ENCODE measurements around the gene FAM227B. TPM values are rescaled to one million over a fixed set of nuclear protein-coding genes. Genes with fewer than 3 reads are reported as not detected.
"Not testable (repeated sequence)": the region's sequence is repeated elsewhere in the genome, so short reads cannot be mapped to it uniquely, and the experiment has no call there.

FAM227B gene
- total RNA-seq, 1 donor from 2014 or later, result 6.0 TPM

DNA sequence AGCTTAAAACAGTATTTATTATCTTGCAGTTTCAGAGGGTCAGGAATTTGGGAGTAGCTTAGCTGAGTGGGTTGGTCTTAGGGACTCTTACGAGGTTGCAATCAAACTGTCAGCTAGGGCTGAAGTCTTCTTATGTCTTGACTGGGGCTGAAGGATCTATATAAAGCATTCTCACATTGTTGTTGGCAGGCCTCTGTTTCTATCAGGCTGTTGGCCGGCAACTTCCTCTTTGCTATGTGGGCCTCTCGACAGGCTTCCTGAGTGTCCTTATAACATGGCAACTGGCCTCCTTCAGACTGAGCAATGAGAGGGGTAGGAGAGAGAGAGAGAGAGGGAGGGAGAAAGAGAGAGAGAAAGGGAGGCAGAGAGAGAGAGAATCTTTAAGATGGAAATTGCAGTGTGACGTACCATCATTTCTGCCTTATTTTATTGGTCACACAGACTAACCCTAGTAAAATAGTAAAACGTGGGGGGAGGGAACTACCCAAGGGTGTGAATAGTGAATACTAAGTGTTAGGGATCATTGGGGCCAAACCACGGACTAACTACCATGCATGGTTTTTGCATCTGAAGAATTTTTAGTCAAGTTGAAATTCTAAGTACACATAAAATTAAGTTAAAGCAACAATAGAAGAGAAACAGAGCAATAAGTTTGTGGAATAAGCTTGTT is 181.5 kb downstream of the FAM227B start:
- no peak for DNase-seq (ENCODE audit: low spot score)

DNA sequence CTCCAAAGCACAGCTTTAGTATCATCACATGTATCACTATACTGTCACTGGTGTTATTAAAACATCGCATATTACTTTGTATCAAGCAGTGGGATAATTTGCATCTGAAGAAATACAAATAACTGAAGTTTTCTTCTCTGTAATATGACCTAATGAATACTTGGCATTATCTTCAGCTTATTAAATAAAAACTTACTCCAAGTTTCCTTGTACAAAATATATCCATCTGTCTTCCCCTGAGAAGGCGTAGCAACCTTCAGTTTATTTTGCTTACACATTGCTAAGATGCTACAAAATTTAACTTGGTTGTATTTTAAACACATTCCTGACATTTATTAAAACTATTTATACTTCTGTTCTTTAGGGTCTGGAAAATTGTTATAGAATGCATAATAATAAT is 183.9 kb downstream of the FAM227B start:
- no peak for DNase-seq (ENCODE audit: low spot score)

DNA sequence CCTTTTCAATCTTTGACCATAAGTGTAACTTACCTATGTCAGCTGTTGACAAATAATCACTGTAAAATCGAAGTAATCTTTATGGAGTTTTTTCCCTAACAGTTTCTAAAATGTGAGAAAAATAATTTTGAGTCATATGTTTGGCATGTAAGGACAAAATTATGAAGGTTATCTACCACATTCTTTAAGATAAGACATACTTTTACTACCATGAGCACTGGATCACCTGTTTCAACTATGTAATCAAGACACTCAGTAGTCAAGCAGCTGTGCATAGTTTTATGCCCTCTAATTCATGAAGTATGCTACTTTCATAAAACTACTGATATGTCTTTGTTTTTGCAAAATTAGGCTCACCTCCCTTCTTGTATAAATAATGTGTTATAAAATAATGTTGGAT is 185.4 kb downstream of the FAM227B start:
- DNase-seq (ENCODE audit: low spot score), result no peak

DNA sequence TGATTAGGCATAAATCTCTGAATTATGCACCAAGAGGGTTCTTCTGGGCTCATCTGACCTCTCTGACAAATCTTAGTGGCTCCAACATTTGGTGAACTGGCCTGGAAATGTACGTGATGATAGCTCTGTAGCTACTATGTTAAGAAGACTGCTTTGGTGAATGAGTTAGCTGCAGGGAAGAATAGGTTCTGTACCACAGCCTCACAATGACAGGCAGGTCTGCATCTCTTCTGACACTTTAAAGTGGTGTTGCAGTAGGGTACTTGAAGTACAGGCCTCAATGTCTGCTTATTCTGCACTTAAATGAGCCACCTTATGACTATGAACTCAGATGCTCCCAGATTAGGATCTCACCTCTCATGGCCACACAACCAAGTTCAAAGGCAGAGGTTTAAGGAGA is 190.6 kb downstream of the FAM227B start:
- DNase-seq (ENCODE audit: low spot score), result no peak

DNA sequence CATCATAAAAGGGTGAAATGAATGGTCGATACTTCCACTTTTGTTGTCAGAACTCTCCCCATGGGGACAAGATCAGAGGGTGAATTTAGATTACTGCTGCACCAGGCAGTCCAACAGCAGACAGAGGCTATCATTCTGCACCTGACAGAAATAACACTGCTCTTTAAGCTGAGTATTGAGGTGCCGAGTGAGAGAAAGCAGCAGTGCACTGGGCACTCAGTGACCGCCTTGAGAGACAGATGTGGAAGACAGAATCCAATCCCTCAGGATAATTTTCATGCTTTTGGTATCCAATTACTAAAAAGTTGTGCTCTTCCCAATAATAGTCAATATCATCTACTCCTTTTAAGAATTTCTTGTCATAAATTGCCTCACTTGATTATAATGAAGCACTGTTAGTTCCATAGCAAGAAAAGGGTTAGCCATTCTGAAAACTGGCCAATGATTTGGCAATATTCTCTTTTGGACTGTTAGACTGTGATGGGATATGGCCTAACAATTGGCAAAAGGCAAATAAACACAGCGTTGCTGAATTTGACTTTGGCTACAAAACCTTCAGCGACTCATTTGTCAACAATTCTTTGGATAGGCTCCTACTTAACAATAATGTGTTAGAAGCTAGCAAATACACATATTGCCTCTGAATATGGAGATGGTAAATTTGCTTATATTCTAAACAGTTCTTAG is 192.1 kb downstream of the FAM227B start:
- DNase-seq (ENCODE audit: low spot score), result no peak

DNA sequence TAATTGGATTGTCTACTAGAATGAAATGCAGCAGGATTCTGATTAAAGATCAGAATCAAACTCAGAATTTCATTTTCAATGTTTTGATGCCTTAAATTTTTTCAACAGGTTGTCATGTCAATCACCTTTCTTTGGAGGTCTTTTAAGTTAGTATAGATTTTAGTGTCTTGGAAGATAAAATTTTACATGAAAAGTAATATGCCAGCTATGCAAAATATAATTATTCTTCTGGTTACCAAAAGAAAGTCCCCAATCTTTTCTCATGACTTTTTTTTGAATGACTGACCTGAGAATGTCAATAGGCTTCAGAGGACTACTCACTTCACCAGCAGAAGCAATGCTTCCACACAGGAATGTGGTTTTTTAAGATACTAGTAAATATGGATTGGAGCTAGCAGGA is 193.2 kb downstream of the FAM227B start:
- no peak for DNase-seq (ENCODE audit: low spot score)

DNA sequence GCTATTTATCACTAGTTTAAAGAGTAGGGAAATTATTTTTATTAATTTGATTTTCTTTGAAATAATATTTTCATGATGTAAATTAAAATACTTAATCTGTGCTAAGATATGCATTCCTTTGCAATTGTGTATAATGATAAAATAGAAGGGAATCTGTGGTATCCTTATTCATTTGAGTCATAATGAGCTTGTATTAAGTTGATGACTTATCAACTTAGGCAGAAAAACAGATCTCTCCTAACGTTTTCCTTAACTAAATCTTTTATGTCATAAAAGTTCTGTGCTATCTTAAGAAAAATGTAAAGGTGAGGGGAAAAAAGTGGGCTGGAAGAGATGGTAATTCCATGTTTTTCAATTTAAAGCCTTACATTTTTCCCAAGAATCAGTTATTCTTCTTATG is 195.7 kb downstream of the FAM227B start:
- DNase-seq (ENCODE audit: low spot score), result no peak

DNA sequence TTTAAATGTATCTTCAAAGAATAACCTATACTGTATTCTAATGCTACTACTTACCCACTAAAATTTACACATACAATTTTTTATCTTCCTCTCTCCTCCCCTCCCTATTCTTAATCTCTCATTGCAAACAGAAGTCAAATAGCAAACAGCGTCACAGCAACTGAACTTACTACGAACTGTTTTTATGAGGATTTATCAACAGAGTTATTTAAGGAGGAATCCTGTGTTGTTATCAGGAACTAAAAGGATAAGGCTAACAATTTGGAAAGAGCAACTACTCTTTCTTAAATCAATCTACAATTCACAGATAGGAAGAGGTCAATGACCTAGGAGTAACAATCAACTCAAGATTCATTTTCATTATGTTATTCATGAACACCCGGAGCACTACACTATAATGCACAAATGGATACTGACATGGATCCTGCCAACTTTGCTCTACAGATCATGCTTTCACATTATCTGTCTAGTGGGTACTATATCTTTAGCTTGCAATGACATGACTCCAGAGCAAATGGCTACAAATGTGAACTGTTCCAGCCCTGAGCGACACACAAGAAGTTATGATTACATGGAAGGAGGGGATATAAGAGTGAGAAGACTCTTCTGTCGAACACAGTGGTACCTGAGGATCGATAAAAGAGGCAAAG is 196.6 kb downstream of the FAM227B start:
- no peak for DNase-seq (ENCODE audit: low spot score)

DNA sequence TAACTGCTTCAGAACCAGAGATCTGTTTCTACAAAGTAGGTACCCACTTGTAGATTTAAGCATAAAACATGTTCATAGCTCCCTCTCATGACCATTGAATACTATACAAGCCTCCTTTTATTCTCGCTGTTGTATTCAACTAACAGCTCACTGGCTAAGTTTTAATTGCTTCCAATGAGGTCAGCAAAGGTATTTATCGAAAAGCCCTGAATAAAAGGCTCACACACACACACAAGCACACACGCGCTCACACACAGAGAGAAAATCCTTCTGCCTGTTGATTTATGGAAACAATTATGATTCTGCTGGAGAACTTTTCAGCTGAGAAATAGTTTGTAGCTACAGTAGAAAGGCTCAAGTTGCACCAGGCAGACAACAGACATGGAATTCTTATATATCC is 197.6 kb downstream of the FAM227B start, which contains the start of gene FGF7:
TSS of gene FGF7 (plus strand) at position 222 of the 400 bp plus-strand sequence. CDS start 1,056 bp downstream, outside the sequence.
- no peak for DNase-seq (ENCODE audit: low spot score)

DNA sequence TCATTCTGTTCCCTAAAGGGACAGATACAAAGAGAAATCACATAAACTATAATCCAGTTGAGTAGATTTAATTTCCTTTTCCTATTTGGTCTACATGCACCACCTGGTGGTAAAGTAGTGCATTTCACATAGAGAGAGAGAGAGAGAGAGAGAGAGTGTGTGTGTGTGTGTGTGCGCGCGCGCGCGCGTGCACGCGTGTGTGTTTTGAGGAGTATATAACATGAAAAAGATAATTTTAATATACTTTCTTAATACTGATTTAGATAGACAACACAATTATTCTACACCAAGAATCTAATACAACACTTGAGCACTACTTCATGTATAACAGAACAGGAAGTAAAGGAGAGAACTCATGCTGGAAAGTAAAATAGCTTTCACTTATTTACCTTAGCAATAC is 198.6 kb downstream of the FAM227B start:
- DNase-seq (ENCODE audit: low spot score), result peak; percentile 37

DNA sequence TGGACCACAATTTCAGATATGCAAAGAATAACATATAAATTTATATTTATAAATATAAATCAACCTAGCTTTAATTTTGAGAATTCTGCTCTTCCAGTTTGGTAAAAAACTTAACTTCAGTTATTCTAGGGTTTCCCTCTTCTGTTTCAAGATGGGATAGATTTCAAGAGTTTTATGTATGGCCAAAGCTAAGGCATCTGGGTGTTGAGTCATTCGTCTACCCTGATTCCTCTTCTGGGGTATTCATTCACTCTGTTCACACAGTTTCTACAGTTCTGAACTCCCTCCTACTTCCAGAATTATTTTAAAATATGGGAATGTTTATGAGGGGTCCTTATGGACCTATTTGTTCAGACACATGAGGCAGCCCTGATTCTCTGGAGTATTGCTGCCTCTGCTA is 201.8 kb downstream of the FAM227B start:
- DNase-seq (ENCODE audit: low spot score), result no peak

DNA sequence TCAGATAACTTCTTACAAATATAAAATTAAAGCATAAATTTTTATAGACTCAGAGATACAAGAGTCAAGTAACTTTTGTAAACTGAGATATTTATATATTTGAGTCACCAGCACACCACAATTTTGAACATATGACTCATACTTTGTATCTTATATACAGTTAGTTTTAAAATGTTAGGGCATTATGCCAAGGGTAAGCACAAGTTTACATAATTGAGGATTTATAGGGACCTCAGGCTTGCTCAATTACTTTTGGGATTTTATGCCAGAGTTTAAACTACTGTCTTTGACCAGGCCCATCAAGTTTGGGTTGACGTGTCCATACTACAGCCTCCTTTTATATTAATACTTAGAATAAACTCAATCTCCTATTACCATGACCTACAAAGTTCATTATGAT is 205.0 kb downstream of the FAM227B start:
- DNase-seq (ENCODE audit: low spot score), result no peak

DNA sequence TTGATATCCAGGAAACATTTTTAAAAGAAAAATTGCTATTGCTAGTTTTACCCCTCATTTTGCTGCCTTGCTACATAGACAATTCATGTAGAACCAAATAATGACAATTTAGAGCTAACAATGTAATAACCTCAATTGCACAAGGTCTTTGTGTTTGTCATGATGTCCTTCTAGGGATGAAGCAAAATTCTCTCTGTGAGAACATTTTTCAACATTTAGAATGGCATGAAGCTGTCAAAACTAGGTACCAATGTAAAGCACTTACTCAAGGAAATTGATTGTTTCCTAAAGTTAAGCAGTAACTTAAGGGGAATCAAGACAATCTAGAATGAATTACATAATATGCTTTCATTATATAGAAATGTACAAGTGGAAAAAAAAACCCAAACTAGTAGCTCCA is 205.5 kb downstream of the FAM227B start:
- no peak for DNase-seq (ENCODE audit: low spot score)

DNA sequence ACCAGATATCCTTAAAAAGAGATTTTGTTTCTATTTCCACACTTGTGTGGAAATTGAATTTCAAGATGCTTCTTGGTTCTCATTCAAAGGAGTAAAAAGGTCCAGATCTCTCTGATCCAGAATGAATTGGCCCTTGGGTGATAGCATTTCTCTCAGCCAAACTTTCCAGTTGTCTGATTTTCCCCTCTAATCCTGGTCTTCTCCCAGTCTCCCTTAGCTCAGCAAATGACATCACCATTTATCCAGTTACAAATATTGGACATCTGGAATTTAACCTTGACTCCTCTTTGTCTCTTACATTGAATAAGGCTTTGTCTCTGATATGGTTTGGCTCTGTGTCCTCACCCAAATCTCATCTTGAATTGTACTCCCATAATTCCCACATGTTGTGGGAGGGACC is 207.8 kb downstream of the FAM227B start:
- no peak for DNase-seq (ENCODE audit: low spot score)

DNA sequence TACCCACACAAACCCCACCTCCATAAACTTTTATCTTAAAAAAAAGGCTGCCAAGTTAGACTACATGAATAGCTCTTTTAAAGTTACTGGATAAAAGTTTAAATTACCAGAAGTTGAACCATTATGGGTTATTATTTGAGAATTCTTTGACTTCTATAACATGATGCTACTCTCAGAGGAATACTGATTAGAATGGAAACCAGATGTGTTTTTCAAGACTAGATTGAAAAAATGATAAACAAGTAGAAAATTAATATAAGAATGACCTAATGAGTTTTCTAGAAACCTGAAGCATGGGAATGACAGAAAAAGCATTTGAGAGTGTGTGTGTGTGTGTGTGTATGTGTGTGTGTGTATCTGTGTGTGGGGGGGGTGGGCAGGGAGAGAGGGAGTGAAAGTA is 210.0 kb downstream of the FAM227B start:
- DNase-seq (ENCODE audit: low spot score), result no peak

DNA sequence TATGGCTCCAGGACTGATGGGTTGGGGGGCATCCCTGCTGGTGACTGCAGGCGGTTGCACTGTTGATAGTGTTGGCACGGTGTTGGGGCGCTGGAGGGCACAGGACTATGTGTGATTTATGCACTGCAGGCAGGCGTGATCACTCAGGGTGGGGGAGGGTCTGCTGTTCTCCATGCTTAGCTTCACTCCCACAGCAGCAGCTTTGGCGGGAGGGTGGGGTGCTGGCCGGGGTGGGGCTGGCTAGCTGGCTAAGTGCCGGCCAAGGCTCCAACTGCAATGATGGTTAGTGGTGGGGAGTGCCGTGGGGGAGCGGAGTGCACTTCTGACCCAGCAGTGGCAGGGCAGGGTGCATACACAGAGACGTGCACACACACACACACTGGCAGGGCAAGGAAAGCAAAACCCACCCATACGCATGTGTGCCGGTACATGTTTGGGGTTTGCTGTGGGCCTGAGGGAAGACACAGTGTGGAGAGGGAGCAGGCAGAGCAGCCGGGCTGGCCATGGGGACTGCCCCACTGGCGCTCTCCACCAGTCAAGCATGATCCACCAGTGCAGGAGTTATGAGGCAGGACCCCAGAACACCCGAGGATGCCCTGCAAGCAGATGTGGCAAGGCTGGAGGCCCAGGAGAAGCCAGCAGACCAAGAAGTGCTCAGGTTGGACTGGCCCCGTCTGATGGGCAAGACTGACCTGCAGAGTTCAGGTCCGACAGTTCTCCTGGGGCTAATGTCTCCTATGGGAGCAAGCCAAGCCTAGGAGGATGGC is 214.1 kb downstream of the FAM227B start:
- no peak for DNase-seq (ENCODE audit: low spot score)

DNA sequence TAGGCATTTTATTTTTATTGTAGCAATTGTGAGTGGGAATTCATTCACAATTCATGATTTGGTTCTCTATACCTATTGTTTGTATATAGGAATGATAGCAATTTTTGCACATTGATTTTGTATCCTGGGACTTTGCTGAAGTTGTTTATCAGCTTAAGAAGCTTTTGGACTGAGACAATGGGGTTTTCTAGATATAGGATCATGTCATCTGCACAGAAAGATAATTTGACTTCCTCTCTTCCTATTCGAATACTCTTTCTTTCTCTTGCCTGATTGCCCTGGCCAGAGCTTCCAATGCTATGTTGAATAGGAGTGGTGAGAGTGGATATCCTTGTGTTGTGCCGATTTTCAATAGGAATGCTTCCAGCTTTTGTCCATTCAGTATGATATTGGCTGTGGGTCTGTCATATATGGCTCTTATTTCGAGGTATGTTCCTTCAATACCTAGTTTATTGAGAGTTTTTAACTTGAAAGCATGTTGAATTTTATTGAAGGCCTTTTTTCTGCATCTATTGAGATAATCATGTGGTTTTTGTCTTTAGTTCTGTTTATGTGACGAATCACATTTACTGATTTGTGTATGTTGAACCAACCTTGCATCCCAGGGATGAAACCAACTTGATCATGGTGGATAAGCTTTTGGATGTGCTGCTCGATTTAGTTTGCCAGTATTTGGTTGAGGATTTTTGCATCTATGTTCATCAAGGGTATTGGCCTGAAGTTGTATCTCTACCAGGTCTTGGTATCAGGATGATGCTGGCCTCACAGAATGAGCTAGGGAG is 217.9 kb downstream of the FAM227B start:
- DNase-seq (ENCODE audit: low spot score), result not testable (repeated sequence)

DNA sequence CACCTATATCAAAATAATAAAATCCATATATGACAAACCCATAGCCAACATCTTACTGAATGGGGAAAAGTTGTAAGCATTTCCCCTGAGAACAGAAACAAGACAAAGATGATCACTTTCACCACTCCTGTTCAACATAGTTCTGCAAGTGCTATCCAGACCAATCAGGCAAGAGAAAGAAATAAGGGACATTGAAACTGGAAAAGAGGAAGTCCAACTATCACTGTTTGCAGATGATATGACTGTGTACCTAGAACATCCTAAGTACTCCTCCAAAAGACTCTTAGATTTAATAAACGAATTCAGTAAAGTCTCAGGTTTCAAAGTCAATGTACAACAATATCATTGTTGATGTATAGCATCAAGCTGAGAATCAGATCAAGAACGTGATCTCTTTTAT is 233.1 kb downstream of the FAM227B start:
- DNase-seq (ENCODE audit: low spot score), result no peak

DNA sequence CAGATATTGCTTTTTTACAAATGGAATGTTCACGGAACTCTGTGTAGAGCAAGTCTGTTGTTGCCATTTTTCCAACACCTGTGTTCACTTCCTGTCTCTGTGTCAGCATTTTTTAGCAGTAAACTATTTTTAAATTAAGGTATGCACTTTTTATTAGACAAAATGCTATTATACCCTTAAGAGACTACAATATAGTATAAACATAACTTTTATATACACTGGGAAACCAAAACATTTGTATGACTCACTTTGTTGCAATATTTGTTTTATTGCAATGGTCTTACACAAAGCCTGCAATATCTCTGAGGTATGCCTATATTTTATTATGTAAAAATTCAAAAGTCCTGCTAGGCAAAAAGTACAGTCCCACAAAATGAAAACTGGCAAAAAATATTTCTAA is 237.4 kb downstream of the FAM227B start:
- DNase-seq (ENCODE audit: low spot score), result no peak

DNA sequence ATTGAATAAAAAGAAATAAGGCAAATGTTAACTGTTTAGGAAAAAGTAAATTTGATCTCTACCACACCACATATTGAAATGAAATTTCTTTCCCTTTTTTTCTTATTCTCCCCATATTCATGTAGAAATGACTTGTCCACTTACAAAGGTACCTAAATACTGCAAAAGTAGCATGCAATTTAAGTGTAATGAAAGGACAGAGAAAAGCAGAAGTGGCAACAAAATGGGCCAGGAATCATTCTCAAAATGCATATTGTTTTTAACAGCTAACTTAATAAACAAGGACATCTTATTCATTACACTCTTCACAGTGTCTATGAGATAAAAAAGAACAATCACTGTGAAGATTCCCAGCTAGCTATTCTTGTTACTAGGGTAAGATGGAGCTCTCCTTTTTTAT is 238.2 kb downstream of the FAM227B start:
- DNase-seq (ENCODE audit: low spot score), result no peak

DNA sequence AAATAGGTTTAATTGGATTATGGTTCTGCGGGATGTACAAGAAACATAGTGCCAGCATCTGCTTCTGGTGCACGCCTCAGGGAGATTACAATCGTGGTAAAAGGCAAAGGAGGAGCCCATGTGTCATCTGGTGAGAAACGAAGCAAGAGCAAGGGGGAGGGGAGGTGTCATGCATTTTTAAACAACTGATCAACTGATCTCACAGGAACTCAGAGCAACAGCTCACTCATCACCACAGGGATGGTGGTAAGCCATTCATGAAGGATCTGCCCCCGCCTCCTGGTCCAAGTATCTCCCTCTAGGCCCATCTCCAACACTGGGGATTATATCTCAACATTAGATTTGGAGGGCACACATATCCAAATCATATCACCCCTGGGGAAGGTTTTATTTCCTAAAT is 239.7 kb downstream of the FAM227B start:
- no peak for DNase-seq (ENCODE audit: low spot score)

DNA sequence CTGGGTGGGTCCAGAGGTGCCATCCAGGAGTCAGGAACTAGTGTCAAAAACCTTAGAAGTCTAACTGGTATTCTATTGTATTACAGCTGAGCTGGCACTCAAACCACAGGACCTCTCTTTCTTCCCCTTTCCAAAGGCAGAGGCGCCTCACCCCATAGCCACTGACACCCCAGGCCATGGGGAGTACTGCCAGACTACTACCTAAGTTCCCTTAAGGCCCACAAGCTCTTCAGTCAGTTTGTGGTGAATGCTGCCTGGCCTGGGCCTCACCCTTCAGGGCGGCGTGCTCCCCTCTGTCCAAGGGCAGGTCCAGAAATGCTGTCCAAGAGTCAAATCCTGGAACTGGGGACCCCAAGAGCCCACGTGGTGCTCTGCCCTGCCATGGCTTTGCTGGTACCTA is 240.6 kb downstream of the FAM227B start:
- DNase-seq (ENCODE audit: low spot score), result no peak

Data from mucosa of gallbladder (tissue), 1 donor.